ENCODE results near the gene KCNMB4. TPM values are rescaled to one million over a fixed set of nuclear protein-coding genes. Genes with fewer than 3 reads are reported as not detected.

Gene KCNMB4
- total and polyA plus RNA-seq, 2 of the 4 experiments (the other 2 are of a cell fraction), result 0.90 to 1.1 TPM

DNA sequence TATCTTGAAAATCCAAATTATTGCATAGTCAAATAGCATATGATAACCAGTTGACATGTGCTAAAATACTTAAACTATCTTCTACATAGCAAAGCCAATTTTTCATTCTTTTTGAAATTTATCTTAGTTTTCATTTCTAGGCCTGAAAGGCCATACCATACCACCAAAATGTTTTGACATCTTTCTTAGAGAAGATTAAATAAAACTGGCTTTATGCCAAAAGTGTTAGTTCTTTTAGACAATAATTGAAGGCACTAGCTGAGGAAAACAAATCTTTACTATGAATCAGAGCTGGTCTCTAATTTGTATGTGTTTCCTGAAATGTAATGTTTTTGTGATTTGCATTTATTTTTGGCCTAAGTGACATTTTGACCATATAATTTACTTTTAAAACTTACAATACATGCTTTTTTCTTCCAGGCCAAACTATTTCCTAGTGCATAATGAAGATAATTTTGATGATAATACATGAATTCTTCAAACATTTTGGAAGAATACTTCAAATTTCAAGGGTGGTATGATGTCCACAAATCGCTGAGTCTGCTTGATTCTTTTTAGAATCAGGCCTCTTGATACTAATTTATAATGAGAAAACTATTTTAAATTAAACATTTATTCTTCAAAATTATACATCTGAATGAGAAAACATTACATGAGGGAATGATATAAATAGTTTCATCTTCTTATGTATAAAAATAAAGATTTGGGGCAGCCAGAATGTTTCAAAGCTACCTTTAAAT, 6.5 kb upstream of the KCNMB4 start:
- H3K23ac ChIP-seq (ENCODE audit: low read depth, low read length), result no peak overlapping the region
- H2AFZ ChIP-seq (replicated peaks; ENCODE audit: low read length, poor library complexity), result no peak overlapping the region
- H3K56ac ChIP-seq (ENCODE audit: extremely low read depth, insufficient read depth, low read length), result no peak overlapping the region
- H3K79me1 ChIP-seq (ENCODE audit: low read depth in 1 of 2, low read length in 2 of 2), result no peaks in the 10 kb centered on the region
- in situ Hi-C loops (cut with MboI; ENCODE audit: low sequenced_read_pairs) (no loop called here), intact Hi-C loops (cut with micrococcal nuclease) (loop anchor here (5.0 kb wide), 1 partner anchor 462 kb away; no protein-coding TSS in a partner anchor), dilution Hi-C loops (cut with HindIII; ENCODE audit: low sequenced_read_pairs, unreplicated experiment) (no loop called here)
- ChIA-PET CTCF (no interaction called here), POLR2A (ENCODE audit: unreplicated experiment) (no interaction called here)
- no peak overlapping the region for H3K4me3 ChIP-seq (ENCODE audit: insufficient read depth, low read depth, low read length)
- H4K91ac ChIP-seq (ENCODE audit: insufficient read depth, low read depth, low read length), result no peak overlapping the region
- no peak overlapping the region for H3K4ac ChIP-seq (ENCODE audit: low read depth, low read length)
- H3K9ac ChIP-seq (ENCODE audit: low read depth, low read length), result no peak overlapping the region
- peaks cover 1% of the 10 kb centered on the region for H3K36me3 ChIP-seq (ENCODE audit: control insufficient read depth, insufficient read depth, low read length)
- no peak overlapping the region for H3K14ac ChIP-seq (replicated peaks; ENCODE audit: low read depth, low read length)
- no peak overlapping the region for H3K18ac ChIP-seq (ENCODE audit: low read depth, low read length)
- no peak overlapping the region for H4K8ac ChIP-seq (ENCODE audit: low read depth in 2 of 2, low read length in 2 of 2)
- H3K4me1 ChIP-seq (ENCODE audit: control insufficient read depth, insufficient read depth, low read length), result no peaks in the 10 kb centered on the region
- H3K27ac ChIP-seq (ENCODE audit: insufficient read depth, low read length), result no peak overlapping the region
- H4K20me1 ChIP-seq (ENCODE audit: insufficient read depth, low read length), result no peaks in the 10 kb centered on the region
- ATAC-seq (ENCODE audit: low read depth) (no peak), DNase-seq (no peak)
- H2BK15ac ChIP-seq (ENCODE audit: low read depth, low read length), result no peak overlapping the region
- WGBS, 2 experiments (ENCODE audit: extremely low coverage in 2 of 2, insufficient read length in 1 of 2), result no CpG with 5 or more reads among the region's 1 CpG
- no TSS peak for BruUV-seq (replicated peaks)
- TF ChIP-seq MAFK (IDR thresholded peaks at IDR 0.05; ENCODE audit: low read depth, low read length), result peak; percentile 90
- TF ChIP-seq MXI1 (IDR thresholded peaks at IDR 0.05; ENCODE audit: borderline replicate concordance, low read depth, low read length), result no peak
- no peak overlapping the region for H2BK120ac ChIP-seq (ENCODE audit: low read depth, low read length)
- H3K9me1 ChIP-seq (ENCODE audit: insufficient read depth, low read length), result no peaks in the 10 kb centered on the region
- H2BK5ac ChIP-seq (ENCODE audit: low read depth, low read length, poor library complexity, severe bottlenecking), result no peak overlapping the region
- no peaks in the 10 kb centered on the region for H3K9me3 ChIP-seq (ENCODE audit: control insufficient read depth, insufficient read depth, low read length)
- no peak overlapping the region for H2AK9ac ChIP-seq (replicated peaks; ENCODE audit: low read depth, low read length, poor library complexity)
- H3K27me3 ChIP-seq (ENCODE audit: control insufficient read depth, insufficient read depth, low read length), result 0 out of 2 replicates have a peak, but pooled peaks cover 1% of the 10 kb centered on the region
- H3K4me2 ChIP-seq (ENCODE audit: low read depth, low read length), result no peak overlapping the region
- H4K5ac ChIP-seq (ENCODE audit: low read depth, low read length), result no peak overlapping the region
- no peak overlapping the region for H2AK5ac ChIP-seq (ENCODE audit: low read depth, low read length)
- H2BK20ac ChIP-seq (ENCODE audit: low read depth, low read length), result no peak overlapping the region
